OCI-LY7 (cell line): ENCODE measurements around the gene KRTAP5-5.

Experiments used
- CTCF ChIP-seq: fragments of 200-600 bp; sonication (generic); conservative IDR thresholded peaks from 2 replicates; pipeline ENCODE4 v1.5.1; 2014; ENCODE audit warnings: mild to moderate bottlenecking, antibody characterized with exemption, low read length, moderate library complexity, mixed read lengths
- EZH2phosphoT487 ChIP-seq: fragments of 200-600 bp; sonication (generic); IDR thresholded peaks from 2 replicates; pipeline ENCODE4 v1.6.1; 2018; ENCODE audit warnings: low read depth, borderline replicate concordance, mild to moderate bottlenecking, mixed run types, antibody characterized with exemption, low read length, moderate library complexity, mixed read lengths

- TF ChIP-seq CTCF (no peak), EZH2phosphoT487 (no peak)
Observed at GRCh38 chr11:1630271-1630670, 696 bp downstream of the KRTAP5-5 start.
